Measurements from ENCODE around the gene BTBD17. TPM values are rescaled to one million over a fixed set of nuclear protein-coding genes. Genes with fewer than 3 reads are reported as not detected.

The BTBD17 gene
- total and polyA plus RNA-seq, 4 experiments from 2014 or later, result not detected

DNA sequence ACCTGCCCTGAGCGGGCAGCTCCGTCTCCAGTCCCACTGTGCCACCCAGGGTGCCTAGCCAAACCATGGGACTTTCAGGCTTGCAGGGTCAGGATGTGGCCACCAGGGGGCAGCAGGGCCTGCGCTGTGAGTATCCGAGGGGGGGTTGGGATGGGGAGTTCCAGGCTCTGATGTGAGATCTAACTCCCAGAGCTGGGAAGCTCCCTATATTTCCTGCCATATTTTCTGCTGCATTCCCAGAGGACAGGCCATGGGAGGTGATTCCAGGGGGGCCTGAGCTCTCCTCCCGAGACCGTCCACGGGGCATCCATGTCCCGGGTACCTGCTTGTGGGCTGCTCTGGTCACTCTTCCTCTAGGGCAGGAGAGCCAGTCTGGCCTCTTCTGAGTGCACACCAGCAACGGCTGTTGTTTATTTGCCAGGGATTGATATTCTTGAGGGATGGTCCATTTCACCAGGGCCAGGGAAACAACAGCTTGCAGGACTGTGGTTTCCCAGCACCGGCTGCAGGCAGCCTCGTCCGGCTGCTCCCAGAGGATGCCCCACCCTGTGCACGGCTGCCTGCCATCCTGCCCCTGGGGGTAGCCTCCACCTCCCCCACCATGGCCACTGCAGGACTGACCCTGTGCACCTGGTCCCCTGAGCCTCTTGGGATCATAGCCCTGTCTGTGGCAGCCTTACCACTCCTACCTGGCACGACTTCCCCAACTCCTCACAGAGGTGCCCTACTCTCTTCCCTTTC, 6.8 kb upstream of the BTBD17 start:
- intact Hi-C loops (cut with micrococcal nuclease), result loop anchor here (1.0 to 2.0 kb wide), 3 partner anchors 89 to 158 kb away; no protein-coding TSS in a partner anchor
- H3K9me3 Mint-ChIP-seq, result no peaks in the 10 kb centered on the region
- ChIA-PET POLR2A (ENCODE audit: partially characterized antibody) (interaction anchor here (1.0 to 1.5 kb wide), 2 partner anchors 85 to 86 kb away, joined by 3 to 4 read pairs; no protein-coding TSS in a partner anchor), CTCF (ENCODE audit: partially characterized antibody) (interaction anchor here (0.5 to 9.8 kb wide), 48 partner anchors 9 to 228 kb away, joined by 3 to 82 read pairs (median 4); partner anchors contain the start of genes CD300LD and TTYH2)
- Histone ChIP-seq H3K9me3 (ENCODE audit: control insufficient read depth in 1 of 2, low read length in 2 of 2) (no peaks in the 10 kb centered on the region), H3K27ac (ENCODE audit: low read depth, low read length) (no peak overlapping the region), H3K4me3 (ENCODE audit: low read length in 2 of 2) (no peak overlapping the region), H3K4me1 (ENCODE audit: insufficient read depth, low read length) (peaks cover 16% of the 10 kb centered on the region), H3K36me3 (ENCODE audit: insufficient read depth, low read length) (no peaks in the 10 kb centered on the region), H3K27me3 (ENCODE audit: insufficient read depth, low read length) (no peaks in the 10 kb centered on the region)
- peak; percentile 53 to 72 (median 60) for DNase-seq
- peaks cover 7 to 17% (median 12%) of the 10 kb centered on the region in 4 donors for H3K4me1 Mint-ChIP-seq
- H3K27ac Mint-ChIP-seq, result peak overlapping the region in 1 of 7 donors; percentile 53
- peaks cover 3 to 4% of the 10 kb centered on the region in 2 donors for H3K27me3 Mint-ChIP-seq
- no peaks in the 10 kb centered on the region for H3K36me3 Mint-ChIP-seq
- peak overlapping the region; percentile 21 to 82 (median 66) for H3K4me3 Mint-ChIP-seq

DNA sequence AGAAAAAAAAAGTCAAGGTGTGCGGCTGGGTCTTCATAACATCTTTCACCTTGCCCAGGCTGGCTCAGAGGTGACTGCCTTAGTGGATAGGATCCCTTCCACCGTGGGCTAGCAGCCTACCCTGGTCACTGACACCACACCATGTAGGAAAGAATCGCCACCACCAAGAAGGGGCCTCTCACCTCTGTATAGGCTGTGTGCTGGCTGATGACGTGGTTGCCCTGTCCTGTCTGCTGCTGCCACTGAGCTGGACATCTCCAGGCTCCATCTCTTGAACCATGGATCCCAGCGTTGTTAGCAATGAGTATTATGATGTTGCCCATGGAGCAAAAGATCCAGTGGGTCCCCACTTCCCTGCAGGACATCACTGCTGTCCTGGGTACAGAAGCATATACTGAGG, 5.5 kb upstream of the BTBD17 start, which contains the start of gene GPR142:
GPR142 (plus strand) TSS at position 301 of the 400 bp plus-strand sequence. CDS start 2,035 bp downstream, outside the sequence.
- Mint-ChIP-seq H3K9me3 (no peaks in the 10 kb centered on the region), H3K27me3 (peaks cover 3 to 4% of the 10 kb centered on the region in 2 donors), H3K4me1 (peaks cover 7 to 17% (median 12%) of the 10 kb centered on the region in 4 donors), H3K36me3 (no peaks in the 10 kb centered on the region), H3K4me3 (peak within 1 kb of the TSS in 6 of 8 donors; percentile 36 to 79 (median 62)), H3K27ac (no peak within 1 kb of the TSS)
- Histone ChIP-seq H3K27ac (ENCODE audit: low read depth, low read length) (no peak within 1 kb of the TSS), H3K9me3 (ENCODE audit: control insufficient read depth in 1 of 2, low read length in 2 of 2) (no peaks in the 10 kb centered on the region), H3K4me3 (ENCODE audit: low read length in 2 of 2) (no peak within 1 kb of the TSS), H3K27me3 (ENCODE audit: insufficient read depth, low read length) (no peaks in the 10 kb centered on the region), H3K36me3 (ENCODE audit: insufficient read depth, low read length) (no peaks in the 10 kb centered on the region), H3K4me1 (ENCODE audit: insufficient read depth, low read length) (peaks cover 16% of the 10 kb centered on the region)
- ChIA-PET POLR2A (ENCODE audit: partially characterized antibody) (no interaction called here), CTCF (ENCODE audit: partially characterized antibody) (interaction anchor here (0.9 to 9.8 kb wide), 20 partner anchors 11 to 207 kb away, joined by 3 to 82 read pairs (median 8); no protein-coding TSS in a partner anchor)
- DNase-seq, result no peak
- intact Hi-C loops (cut with micrococcal nuclease), result no loop called here

DNA sequence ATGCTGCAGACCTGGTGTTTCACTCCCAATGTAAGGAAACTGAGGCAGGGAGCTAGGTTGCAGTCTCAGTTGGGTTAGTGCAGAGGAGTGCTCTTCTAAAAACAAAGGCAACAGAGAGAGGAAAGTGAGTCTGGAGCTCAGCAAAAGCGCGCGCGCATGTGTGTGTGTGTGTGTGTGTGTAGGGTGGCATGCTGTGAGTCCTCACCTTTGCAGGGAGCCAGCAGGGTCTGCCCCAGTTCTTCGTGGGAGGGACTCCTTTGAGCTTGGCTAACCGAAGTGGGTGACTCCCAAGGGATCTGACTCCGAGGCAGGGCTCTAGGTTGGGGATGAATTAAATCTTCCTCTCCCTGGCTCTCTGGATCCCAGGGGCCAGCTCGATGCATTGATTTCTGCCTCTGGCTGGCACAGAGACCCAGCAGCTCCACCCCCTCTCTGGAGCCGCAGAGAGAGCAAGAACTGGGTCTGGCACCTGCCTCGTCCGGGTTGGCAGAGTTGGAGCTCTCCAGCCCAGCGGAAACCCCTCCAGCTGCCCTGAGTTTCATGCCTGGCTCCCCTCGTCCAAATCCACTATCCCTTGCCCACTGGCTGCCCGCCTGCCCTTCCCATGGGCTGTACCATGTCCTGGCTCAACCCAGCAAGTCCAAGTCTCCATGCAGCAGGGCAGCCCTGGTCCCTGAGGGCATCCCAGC, 1.3 kb upstream of the BTBD17 start:
- H3K9me3 ChIP-seq (ENCODE audit: control insufficient read depth in 1 of 2, low read length in 2 of 2), result no peaks in the 10 kb centered on the region
- POLR2A ChIA-PET (ENCODE audit: partially characterized antibody), result no interaction called here

DNA sequence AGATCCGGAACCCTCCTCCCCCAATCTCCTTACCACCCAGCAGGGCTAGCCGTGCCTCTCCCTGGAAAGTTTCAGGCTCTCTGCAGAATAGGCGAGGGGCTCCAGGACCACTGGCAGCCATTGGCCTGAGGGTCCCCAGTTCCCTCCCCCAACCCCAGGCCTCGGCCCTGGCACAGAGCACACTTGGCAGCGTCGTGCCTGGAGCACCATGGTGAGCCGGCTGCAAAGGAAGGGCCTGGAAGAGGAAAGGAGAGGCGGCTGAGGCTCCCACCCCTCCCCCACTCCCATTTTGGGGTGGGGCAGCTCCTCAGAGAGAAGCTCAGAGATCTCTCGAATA, 369 bp upstream of the BTBD17 start:
- CTCF ChIA-PET (ENCODE audit: partially characterized antibody), result interaction anchor here (1.0 to 9.8 kb wide), 10 partner anchors 10 to 159 kb away, joined by 3 to 62 read pairs (median 7); partner anchors contain the start of genes RPL38 and TTYH2
- H3K27me3 ChIP-seq (ENCODE audit: insufficient read depth, low read length), result peaks cover 15% of the 10 kb centered on the region

More for the DNA sequence above, 1.3 kb upstream of the BTBD17 start:
- H3K4me3 ChIP-seq (ENCODE audit: low read length in 2 of 2), result no peak overlapping the region
- H3K4me3 Mint-ChIP-seq, result no peak overlapping the region
- no peaks in the 10 kb centered on the region for H3K4me1 ChIP-seq (ENCODE audit: insufficient read depth, low read length)
- H3K36me3 ChIP-seq (ENCODE audit: insufficient read depth, low read length), result no peaks in the 10 kb centered on the region
- H3K9me3 Mint-ChIP-seq, result no peaks in the 10 kb centered on the region
- CTCF ChIA-PET (ENCODE audit: partially characterized antibody), result interaction anchor here (1.0 to 9.8 kb wide), 10 partner anchors 10 to 154 kb away, joined by 3 to 62 read pairs (median 5); partner anchors contain the start of gene TTYH2
- H3K27ac Mint-ChIP-seq, result peak overlapping the region in 1 of 7 donors; percentile 57
- no peak overlapping the region for H3K27ac ChIP-seq (ENCODE audit: low read depth, low read length)
- intact Hi-C loops (cut with micrococcal nuclease), result no loop called here
- H3K4me1 Mint-ChIP-seq, result peaks cover 0 to 8% (median 4%) of the 10 kb centered on the region in 4 donors
- H3K27me3 ChIP-seq (ENCODE audit: insufficient read depth, low read length), result peaks cover 11% of the 10 kb centered on the region
- H3K36me3 Mint-ChIP-seq, result no peaks in the 10 kb centered on the region
- H3K27me3 Mint-ChIP-seq, result peaks cover 8 to 10% of the 10 kb centered on the region in 2 donors
- DNase-seq, result no peak

DNA sequence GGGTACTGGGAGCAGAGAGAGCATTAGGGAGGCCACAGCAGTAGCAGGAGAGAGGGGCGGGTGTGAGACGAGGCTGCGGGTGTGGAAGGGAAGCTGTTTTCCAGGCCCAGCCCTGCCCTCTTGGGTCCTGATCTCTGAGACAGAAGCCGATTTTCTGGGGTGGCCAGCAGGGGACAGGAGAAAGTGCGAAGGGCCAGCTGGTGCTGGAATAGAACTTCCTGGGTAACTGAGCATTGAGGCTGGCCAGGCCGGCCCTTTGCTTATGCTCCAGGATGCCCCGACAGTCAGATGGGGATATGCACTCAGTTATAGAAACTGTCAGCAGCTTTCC, 804 bp downstream of the BTBD17 start:
- ChIA-PET POLR2A (ENCODE audit: partially characterized antibody) (interaction anchor here (0.7 to 2.1 kb wide), 5 partner anchors 55 to 148 kb away, joined by 3 to 6 read pairs (median 4); partner anchors contain the start of gene TTYH2), CTCF (ENCODE audit: partially characterized antibody) (interaction anchor here (0.8 to 9.8 kb wide), 8 partner anchors 10 to 158 kb away, joined by 3 to 62 read pairs (median 4); partner anchors contain the start of gene RPL38)
- Histone ChIP-seq H3K36me3 (ENCODE audit: insufficient read depth, low read length) (no peaks in the 10 kb centered on the region), H3K27me3 (ENCODE audit: insufficient read depth, low read length) (peaks cover 22% of the 10 kb centered on the region), H3K27ac (ENCODE audit: low read depth, low read length) (no peak overlapping the region), H3K4me1 (ENCODE audit: insufficient read depth, low read length) (peaks cover 9% of the 10 kb centered on the region), H3K4me3 (ENCODE audit: low read length in 2 of 2) (no peak overlapping the region), H3K9me3 (ENCODE audit: control insufficient read depth in 1 of 2, low read length in 2 of 2) (no peaks in the 10 kb centered on the region)
- no peak overlapping the region for H3K27ac Mint-ChIP-seq
- peaks cover 2 to 13% (median 5%) of the 10 kb centered on the region in 4 donors for H3K4me1 Mint-ChIP-seq
- H3K27me3 Mint-ChIP-seq, result peaks cover 10 to 13% of the 10 kb centered on the region in 2 donors
- intact Hi-C loops (cut with micrococcal nuclease), result no loop called here
- no peak overlapping the region for H3K4me3 Mint-ChIP-seq
- H3K36me3 Mint-ChIP-seq, result no peaks in the 10 kb centered on the region
- no peak for DNase-seq
- H3K9me3 Mint-ChIP-seq, result no peaks in the 10 kb centered on the region

More for the DNA sequence above, 369 bp upstream of the BTBD17 start:
- Mint-ChIP-seq H3K4me3 (no peak overlapping the region), H3K27ac (no peak overlapping the region), H3K27me3 (peaks cover 10 to 13% of the 10 kb centered on the region in 2 donors), H3K4me1 (peaks cover 2 to 13% (median 5%) of the 10 kb centered on the region in 4 donors), H3K36me3 (no peaks in the 10 kb centered on the region), H3K9me3 (no peaks in the 10 kb centered on the region)
- no peak for DNase-seq
- POLR2A ChIA-PET (ENCODE audit: partially characterized antibody), result interaction anchor here (1.0 to 2.1 kb wide), 4 partner anchors 58 to 151 kb away, joined by 3 to 6 read pairs (median 4); partner anchors contain the start of gene TTYH2
- Histone ChIP-seq H3K27ac (ENCODE audit: low read depth, low read length) (no peak overlapping the region), H3K9me3 (ENCODE audit: control insufficient read depth in 1 of 2, low read length in 2 of 2) (no peaks in the 10 kb centered on the region), H3K4me1 (ENCODE audit: insufficient read depth, low read length) (peaks cover 9% of the 10 kb centered on the region), H3K36me3 (ENCODE audit: insufficient read depth, low read length) (no peaks in the 10 kb centered on the region), H3K4me3 (ENCODE audit: low read length in 2 of 2) (no peak overlapping the region)
- intact Hi-C loops (cut with micrococcal nuclease), result no loop called here

DNA sequence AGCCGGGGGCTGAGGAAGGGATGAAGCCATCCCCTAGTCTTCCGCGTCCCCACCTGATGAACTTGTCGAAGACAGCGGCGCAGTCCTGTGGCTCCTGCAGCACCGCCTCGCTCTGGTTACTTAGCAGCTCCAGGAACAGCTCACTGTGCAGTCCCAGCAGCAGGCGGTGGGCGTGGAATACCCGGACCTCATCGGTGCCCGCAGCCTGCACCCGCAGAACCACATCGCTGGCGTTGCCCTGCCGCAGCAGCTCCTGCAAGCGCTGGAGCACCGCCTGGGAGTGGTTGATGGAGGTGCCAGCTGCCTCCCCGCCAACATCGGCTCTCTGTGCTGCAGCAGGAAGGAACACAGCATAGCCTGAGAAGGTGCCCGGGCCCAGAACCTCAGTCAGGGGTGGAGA, 1.8 kb downstream of the BTBD17 start:
- Histone ChIP-seq H3K9me3 (ENCODE audit: control insufficient read depth in 1 of 2, low read length in 2 of 2) (no peaks in the 10 kb centered on the region), H3K27ac (ENCODE audit: low read depth, low read length) (no peak overlapping the region), H3K27me3 (ENCODE audit: insufficient read depth, low read length) (peaks cover 22% of the 10 kb centered on the region), H3K4me3 (ENCODE audit: low read length in 2 of 2) (no peak overlapping the region), H3K36me3 (ENCODE audit: insufficient read depth, low read length) (no peaks in the 10 kb centered on the region), H3K4me1 (ENCODE audit: insufficient read depth, low read length) (peaks cover 9% of the 10 kb centered on the region)
- Mint-ChIP-seq H3K27me3 (peaks cover 12 to 16% of the 10 kb centered on the region in 2 donors), H3K4me1 (peaks cover 2 to 13% (median 5%) of the 10 kb centered on the region in 4 donors), H3K9me3 (no peaks in the 10 kb centered on the region), H3K4me3 (no peak overlapping the region), H3K36me3 (no peaks in the 10 kb centered on the region), H3K27ac (no peak overlapping the region)
- DNase-seq, result no peak
- POLR2A ChIA-PET (ENCODE audit: partially characterized antibody), result interaction anchor here (2.1 kb wide), 1 partner anchor 147 kb away, joined by 6 read pairs; the partner anchor contains the start of gene TTYH2
- intact Hi-C loops (cut with micrococcal nuclease), result no loop called here
- CTCF ChIA-PET (ENCODE audit: partially characterized antibody), result interaction anchor here (0.7 to 9.8 kb wide), 7 partner anchors 9 to 157 kb away, joined by 3 to 62 read pairs (median 4); partner anchors contain the start of gene RPL38
